ENCODE data around the gene SUN3.

The SUN3 gene, protein sequence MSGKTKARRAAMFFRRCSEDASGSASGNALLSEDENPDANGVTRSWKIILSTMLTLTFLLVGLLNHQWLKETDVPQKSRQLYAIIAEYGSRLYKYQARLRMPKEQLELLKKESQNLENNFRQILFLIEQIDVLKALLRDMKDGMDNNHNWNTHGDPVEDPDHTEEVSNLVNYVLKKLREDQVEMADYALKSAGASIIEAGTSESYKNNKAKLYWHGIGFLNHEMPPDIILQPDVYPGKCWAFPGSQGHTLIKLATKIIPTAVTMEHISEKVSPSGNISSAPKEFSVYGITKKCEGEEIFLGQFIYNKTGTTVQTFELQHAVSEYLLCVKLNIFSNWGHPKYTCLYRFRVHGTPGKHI

GRCh38 chr7:48028938-48029337, at the start of gene SUN3:
TSS of gene SUN3 (minus strand) at chr7:48029107. CDS start at chr7:48028938, 169 bp downstream.
- DNase-seq (ENCODE audit: low read depth in 2 of 2): no peak

GRCh38 chr7:48078470-48078869, 49.6 kb upstream of the SUN3 start:
- DNase-seq (ENCODE audit: low read depth in 2 of 2): no peak

DNA sequence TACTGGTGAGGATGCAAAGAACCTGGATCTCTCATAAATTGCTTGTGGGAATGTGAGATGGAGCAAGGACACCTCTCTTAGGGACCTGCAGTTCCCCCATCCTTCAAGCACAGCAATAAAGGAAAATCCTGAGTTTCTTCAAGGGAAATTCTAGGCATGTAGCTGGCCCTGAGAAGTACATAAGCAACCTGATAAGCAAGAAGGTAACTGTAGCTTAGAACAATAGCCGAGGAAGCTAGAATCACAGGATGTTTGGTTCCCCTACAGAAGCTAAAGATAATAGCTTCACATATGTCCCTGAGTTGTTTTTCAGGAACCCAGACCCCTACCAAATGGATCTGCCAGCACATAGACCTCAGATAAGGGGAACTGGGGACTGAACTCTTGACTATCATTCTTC, 48.5 kb upstream of the SUN3 start:
- DNase-seq (ENCODE audit: low read depth in 2 of 2): no peak

- no peak for DNase-seq (ENCODE audit: low read depth in 2 of 2)
Measured at GRCh38 chr7:48074204-48074654, 45.3 kb upstream of the SUN3 start.

GRCh38 chr7:48067475-48067874, 38.6 kb upstream of the SUN3 start:
- DNase-seq (ENCODE audit: low read depth in 2 of 2): no peak

DNA sequence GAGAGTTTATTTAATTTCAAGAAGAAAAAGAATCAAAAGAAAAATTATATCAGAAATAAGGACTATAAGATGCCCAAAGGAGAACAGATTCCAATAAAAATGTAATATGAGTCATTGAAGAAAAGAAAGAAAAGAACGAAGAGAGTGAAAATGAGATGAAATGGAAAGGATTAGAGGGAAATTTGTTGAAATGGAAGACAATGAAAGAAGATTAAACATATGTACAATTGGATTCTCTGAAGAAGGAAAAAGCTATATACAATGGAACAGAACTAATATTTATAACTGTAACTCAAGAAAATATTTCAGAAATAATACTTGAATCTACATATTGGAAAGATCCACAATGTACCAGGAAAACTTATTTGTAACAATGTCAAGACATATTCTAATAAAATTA, 35.1 kb upstream of the SUN3 start:
- no peak for DNase-seq (ENCODE audit: low read depth in 2 of 2)

- no peak for DNase-seq (ENCODE audit: low read depth in 2 of 2)
Measured at GRCh38 chr7:48059706-48060105, 30.8 kb upstream of the SUN3 start.

DNA sequence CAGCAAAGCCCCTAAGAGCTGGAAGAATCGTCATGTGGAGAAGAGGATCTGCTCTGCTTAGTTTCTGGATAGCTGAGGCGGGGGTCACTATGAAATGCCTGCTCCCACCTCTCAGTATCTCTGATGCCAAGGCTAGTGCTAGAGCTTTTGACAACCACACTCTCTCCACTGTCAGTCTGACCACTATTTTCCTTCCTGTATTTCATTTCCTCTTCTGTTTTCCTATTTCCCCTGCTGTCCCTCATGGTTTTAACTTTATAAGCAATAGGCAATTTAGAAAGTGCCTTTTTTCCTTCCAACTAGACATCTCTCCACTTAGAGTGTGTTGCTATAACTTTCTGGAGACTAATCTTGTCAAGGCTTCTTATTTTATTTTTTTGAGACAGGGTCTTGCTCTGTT, 30.1 kb upstream of the SUN3 start:
- no peak for DNase-seq (ENCODE audit: low read depth in 2 of 2)

GRCh38 chr7:48053736-48054135, 24.8 kb upstream of the SUN3 start:
- DNase-seq (ENCODE audit: low read depth in 2 of 2): no peak

- no peak for DNase-seq (ENCODE audit: low read depth in 2 of 2)
Measured at GRCh38 chr7:48052748-48053147, 23.8 kb upstream of the SUN3 start.

GRCh38 chr7:48049850-48050249, 20.9 kb upstream of the SUN3 start:
- no peak for DNase-seq (ENCODE audit: low read depth in 2 of 2)

GRCh38 chr7:48048113-48048512, 19.2 kb upstream of the SUN3 start:
- no peak for DNase-seq (ENCODE audit: low read depth in 2 of 2)

DNA sequence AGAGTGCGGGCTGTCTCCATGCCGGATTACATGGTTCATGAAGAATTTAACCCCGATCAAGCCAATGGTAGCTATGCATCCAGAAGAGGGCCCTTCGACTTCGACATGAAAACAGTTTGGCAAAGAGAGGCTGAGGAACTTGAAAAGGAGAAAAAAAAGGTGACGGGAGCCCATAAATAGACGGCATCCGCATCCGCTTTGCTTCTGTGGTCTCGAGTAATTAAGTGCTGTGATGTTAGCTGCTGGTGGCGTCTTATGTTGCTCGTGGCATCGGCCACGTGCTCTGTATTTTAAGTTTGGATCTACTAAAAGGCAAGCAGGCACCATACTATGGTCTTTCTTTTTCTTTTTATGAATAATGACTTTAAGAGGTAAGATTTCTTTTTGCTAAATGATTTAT, 17.6 kb upstream of the SUN3 start:
- no peak for DNase-seq (ENCODE audit: low read depth in 2 of 2)

- no peak for DNase-seq (ENCODE audit: low read depth in 2 of 2)
Measured at GRCh38 chr7:48045195-48045765, 16.4 kb upstream of the SUN3 start.

GRCh38 chr7:48042636-48043035, 13.7 kb upstream of the SUN3 start:
- no peak for DNase-seq (ENCODE audit: low read depth in 2 of 2)

- DNase-seq (ENCODE audit: low read depth in 2 of 2): no peak
Measured at GRCh38 chr7:48042216-48042615, 13.3 kb upstream of the SUN3 start.

DNA sequence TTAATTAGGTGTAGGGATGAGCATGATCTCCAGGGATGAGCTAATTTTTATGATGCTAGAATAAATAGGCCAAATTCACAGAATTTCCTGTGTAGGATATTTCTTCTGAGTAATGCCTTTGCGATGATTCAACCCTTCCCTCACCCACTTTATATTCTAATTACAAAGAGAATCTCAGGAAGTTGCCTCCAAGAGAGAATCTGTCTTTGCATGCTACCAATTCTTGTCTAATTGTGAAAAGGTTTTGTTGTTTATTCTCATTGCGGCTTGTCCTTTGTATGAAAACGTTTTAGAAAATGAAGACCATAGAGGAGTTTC, 12.7 kb upstream of the SUN3 start:
- no peak for DNase-seq (ENCODE audit: low read depth in 2 of 2)

DNA sequence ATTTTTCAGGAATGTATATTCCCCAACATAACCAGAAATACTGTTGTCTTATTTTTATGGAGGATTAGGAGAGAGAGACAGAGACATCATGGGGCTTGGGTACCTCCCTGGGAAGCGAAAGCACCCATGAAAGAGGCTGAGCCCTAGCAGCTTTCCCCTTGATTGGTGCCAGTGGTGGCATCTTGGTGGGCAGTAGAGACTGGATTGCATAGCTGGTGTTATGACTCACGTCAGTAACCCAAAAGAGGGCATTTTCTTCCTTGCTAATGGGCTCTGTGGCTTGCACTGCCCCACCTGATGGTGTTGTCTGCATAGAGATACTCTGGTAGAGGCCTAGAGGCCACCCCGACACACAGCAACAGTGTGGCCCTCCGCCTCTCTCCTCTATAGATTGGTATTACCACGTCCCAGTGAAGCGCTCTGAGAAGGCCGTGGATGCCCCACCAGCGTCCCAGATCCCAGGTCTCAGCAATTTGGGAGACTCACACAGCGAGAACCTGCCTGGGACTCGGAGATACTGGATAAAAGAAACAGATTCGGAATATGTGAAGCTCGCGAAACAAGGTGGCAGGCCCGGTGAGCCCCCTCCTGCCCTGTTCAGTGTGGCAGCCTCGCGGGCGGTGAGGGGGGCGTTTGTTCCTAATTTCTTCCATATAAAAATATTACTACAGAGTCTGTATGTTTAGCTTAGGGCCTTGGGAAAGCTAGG, 12.2 kb upstream of the SUN3 start:
- DNase-seq (ENCODE audit: low read depth in 2 of 2): no peak

DNA sequence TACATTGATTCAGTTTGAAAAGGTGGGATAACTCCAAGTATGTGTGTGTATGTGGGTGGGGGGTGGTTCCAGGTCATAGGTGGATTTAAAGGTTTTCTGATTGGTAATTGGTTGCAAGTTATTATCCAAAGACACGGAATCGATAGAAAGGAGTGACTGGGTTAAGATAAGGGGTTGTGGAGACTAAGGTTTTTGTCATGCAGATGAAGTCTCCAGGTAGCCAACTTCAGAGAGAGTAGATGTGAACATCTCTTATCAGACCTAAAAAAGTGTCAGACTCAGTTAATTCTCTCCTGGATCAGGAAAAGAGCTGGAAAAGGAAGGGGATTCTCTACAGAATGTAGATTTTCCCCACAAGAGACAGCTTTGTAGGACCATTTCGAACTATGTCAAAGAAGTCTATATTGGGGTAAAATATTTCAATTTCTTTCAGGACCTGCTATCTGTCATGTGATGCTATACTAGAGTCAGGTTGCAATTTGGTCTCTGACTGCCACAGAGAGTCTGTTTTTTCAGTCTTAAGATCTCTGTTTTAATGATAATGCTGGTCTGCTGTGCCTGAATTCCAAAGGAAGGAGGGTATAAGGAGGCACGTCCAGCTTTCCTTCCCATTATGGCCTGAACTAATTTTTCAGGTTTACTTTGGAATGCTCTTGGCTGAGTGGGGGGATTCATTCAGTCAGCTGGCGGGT, 10.1 kb upstream of the SUN3 start:
- no peak for DNase-seq (ENCODE audit: low read depth in 2 of 2)

GRCh38 chr7:48035967-48036478, 7.1 kb upstream of the SUN3 start:
- DNase-seq (ENCODE audit: low read depth in 2 of 2): no peak

- peak; percentile 69 to 87 for DNase-seq (ENCODE audit: low read depth in 2 of 2)
Measured at GRCh38 chr7:48035301-48035966, 6.5 kb upstream of the SUN3 start, which contains the start of gene C7orf57. TSS of gene C7orf57 (plus strand) at chr7:48035543. CDS start at chr7:48036309, 766 bp downstream.

DNA sequence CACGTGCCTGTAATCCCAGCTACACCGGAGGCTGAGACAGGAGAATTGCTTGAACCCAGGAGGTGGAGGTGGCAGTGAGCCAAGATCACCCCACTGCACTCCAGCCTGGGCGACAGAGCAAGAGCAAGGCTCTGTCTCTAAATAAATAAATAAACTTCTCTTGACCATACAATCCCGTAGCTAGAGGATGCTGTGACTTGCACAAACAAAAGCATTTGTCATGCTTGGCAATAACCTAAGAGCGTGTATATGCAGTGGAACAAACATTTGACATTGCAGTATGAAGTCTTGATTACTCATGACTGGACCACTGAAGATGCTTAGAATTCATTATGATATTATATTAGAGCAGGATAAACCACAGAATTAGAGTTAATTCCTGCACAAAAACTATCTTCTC, 5.0 kb upstream of the SUN3 start:
- DNase-seq (ENCODE audit: low read depth in 2 of 2): no peak

Measured in stimulated activated CD4-positive, alpha-beta T cell treated with anti-CD3 and anti-CD28 coated beads, Interleukin-15, amount 100 ng/mL, for 48 hours (primary cell).